Liver (tissue), 3 donors: ENCODE data around the gene ST6GALNAC4.

Experiments used
- ATF3 ChIP-seq: IDR thresholded peaks from 2 replicates; pipeline ENCODE4 v1.6.1; 2016; ENCODE audit warnings: antibody characterized with exemption
- CTCF ChIP-seq: fragments of 150-350 bp; IDR thresholded peaks from 2 replicates; pipeline ENCODE4 v1.5.1; 2017; ENCODE audit warnings: improper control_type of control experiment, low read depth, low read length; ENCODE audit not compliant: missing input control
- FOXA1 ChIP-seq: IDR thresholded peaks from 2 replicates; pipeline ENCODE4 v1.6.1; 2016; ENCODE audit warnings: antibody characterized with exemption
- JUND ChIP-seq, 2 donors: IDR thresholded peaks; 2 replicates each; pipeline ENCODE4 v1.6.1; 2016; ENCODE audit warnings: antibody characterized with exemption in 2 of 2
- MAX ChIP-seq: IDR thresholded peaks from 2 replicates; pipeline ENCODE4 v1.6.1; 2016; ENCODE audit warnings: antibody characterized with exemption
- REST ChIP-seq: IDR thresholded peaks from 2 replicates; pipeline ENCODE4 v1.6.1; 2016; ENCODE audit warnings: antibody characterized with exemption, mild to moderate bottlenecking
- RXRA ChIP-seq, 2 donors: IDR thresholded peaks; 2 replicates each; pipeline ENCODE4 v1.6.1; 2017 to 2018; ENCODE audit warnings: antibody characterized with exemption in 2 of 2, mild to moderate bottlenecking in 1 of 2
- SP1 ChIP-seq: IDR thresholded peaks from 2 replicates; pipeline ENCODE4 v1.6.1; 2018; ENCODE audit warnings: antibody characterized with exemption, mild to moderate bottlenecking
- TAF1 ChIP-seq: conservative IDR thresholded peaks from 2 replicates; pipeline ENCODE4 v1.6.1; 2016; ENCODE audit warnings: antibody characterized with exemption, mild to moderate bottlenecking
- TF ChIP-seq, protein P1 (sequence below): IDR thresholded peaks from 2 replicates; pipeline ENCODE4 v1.6.1; 2016; ENCODE audit warnings: antibody characterized with exemption
- donor health status: healthy.
- donor health status: healthy.

- no peak for TF ChIP-seq CTCF
- TF ChIP-seq MAX, result no peak
- no peak for TF ChIP-seq ATF3
- TF ChIP-seq, protein P1, sequence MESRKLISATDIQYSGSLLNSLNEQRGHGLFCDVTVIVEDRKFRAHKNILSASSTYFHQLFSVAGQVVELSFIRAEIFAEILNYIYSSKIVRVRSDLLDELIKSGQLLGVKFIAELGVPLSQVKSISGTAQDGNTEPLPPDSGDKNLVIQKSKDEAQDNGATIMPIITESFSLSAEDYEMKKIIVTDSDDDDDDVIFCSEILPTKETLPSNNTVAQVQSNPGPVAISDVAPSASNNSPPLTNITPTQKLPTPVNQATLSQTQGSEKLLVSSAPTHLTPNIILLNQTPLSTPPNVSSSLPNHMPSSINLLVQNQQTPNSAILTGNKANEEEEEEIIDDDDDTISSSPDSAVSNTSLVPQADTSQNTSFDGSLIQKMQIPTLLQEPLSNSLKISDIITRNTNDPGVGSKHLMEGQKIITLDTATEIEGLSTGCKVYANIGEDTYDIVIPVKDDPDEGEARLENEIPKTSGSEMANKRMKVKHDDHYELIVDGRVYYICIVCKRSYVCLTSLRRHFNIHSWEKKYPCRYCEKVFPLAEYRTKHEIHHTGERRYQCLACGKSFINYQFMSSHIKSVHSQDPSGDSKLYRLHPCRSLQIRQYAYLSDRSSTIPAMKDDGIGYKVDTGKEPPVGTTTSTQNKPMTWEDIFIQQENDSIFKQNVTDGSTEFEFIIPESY, result no peak
- TF ChIP-seq FOXA1, result no peak
- TF ChIP-seq RXRA (IDR thresholded peaks at IDR 0.05), result no peak
- no peak for TF ChIP-seq TAF1
- no peak for TF ChIP-seq REST
- no peak for TF ChIP-seq SP1
- no peak for TF ChIP-seq JUND (IDR thresholded peaks at IDR 0.05)
Measured at GRCh38 chr9:127895811-127896210, 21.0 kb downstream of the ST6GALNAC4 start.
